ENCODE results near the gene PDHA2. TPM values are rescaled to one million over a fixed set of nuclear protein-coding genes. Genes with fewer than 3 reads are reported as not detected.

PDHA2 gene
- polyA plus RNA-seq (2013, experiment 1 of 2) = not detected
- not detected for polyA plus RNA-seq (2013, experiment 2 of 2)

DNA sequence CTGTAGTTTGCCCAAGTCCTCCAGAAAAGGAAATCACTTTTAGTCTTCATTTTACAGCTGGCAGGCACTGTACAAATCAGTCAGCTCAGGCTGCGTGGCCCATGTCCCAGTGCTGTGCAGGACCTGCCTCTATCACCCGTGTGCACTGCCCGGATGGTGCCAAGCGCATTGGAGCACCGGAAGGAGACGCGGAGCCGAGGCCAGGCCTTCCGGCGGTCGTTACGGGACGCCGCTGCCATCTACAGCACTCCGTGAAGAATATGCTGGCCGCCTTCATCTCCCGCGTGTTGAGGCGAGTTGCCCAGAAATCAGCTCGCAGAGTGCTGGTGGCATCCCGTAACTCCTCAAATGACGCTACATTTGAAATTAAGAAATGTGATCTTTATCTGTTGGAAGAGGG, at the start of gene PDHA2:
TSS of gene PDHA2 (plus strand) at position 203 of the 400 bp plus-strand sequence. CDS start at position 261, 58 bp downstream.
- Histone ChIP-seq H3K36me3 (ENCODE audit: insufficient read depth, low read length) (no peaks in the 10 kb centered on the region), H3K4me1 (ENCODE audit: insufficient read depth, low read length) (peaks cover 19% of the 10 kb centered on the region), H3K27me3 (ENCODE audit: insufficient read depth, low read length) (no peaks in the 10 kb centered on the region), H3K4me3 (ENCODE audit: low read length) (no peak within 1 kb of the TSS), H3K9ac (ENCODE audit: low read depth, low read length) (no peak within 1 kb of the TSS), H3K9me3 (ENCODE audit: insufficient read depth, low read depth, low read length) (no peaks in the 10 kb centered on the region), H3K27ac (ENCODE audit: low read depth, low read length) (no peak within 1 kb of the TSS)
- WGBS = 97% methylated on average over 22 of the region's 22 CpGs

DNA sequence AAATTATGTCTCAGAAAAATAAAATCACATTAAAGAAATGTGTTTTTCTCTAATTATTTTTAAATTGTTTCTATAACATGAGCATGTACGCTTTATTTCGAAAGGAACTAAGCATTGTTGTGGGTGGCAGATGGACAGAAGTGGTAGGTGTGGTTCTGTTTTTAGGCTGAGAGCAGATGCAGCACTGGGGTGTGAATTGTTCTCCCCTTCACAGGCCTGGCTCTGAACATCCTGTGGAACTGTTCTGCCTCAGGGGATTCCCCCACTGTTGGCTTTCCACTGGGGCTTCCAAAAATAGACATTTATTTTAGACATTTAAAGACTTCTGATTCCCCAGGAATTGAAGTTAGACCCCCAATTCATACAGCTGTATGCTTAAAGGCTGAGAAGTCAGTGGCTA, 41.9 kb upstream of the PDHA2 start:
- Histone ChIP-seq H3K4me3 (ENCODE audit: low read length) (no peak overlapping the region), H3K9me3 (ENCODE audit: insufficient read depth, low read depth, low read length) (no peaks in the 10 kb centered on the region), H3K36me3 (ENCODE audit: insufficient read depth, low read length) (no peaks in the 10 kb centered on the region), H3K27ac (ENCODE audit: low read depth, low read length) (0 out of 2 replicates have a peak overlapping the region, but pooled peaks have one; percentile 10), H3K9ac (ENCODE audit: low read depth, low read length) (no peak overlapping the region), H3K27me3 (ENCODE audit: insufficient read depth, low read length) (no peaks in the 10 kb centered on the region), H3K4me1 (ENCODE audit: insufficient read depth, low read length) (peaks cover 6% of the 10 kb centered on the region; the same call in 1 of the 2 replicates)
- WGBS = 94% methylated on average over 2 of the region's 2 CpGs

DNA sequence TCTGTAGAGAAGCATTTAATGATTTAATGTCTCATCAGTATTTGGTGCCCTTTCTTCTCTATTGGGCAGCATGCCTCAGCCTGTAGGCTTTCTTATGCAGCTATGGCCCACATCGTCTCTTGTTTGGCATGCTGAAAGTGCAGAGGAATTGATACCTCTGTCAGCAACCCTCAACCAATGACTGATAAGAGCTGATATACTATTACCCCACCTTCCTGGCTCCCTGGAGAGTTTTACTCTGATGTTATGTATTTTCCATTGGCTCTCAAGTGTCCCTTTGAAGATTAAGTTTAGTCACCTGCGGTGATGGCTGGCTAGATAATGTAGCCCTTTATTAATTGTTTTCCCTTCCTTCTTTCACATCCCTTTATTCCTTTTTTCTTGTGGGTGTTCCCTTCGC, 41.2 kb upstream of the PDHA2 start:
- H3K9ac ChIP-seq (ENCODE audit: low read depth, low read length) = no peak overlapping the region
- H3K27ac ChIP-seq (ENCODE audit: low read depth, low read length) = no peak overlapping the region
- H3K36me3 ChIP-seq (ENCODE audit: insufficient read depth, low read length) = no peaks in the 10 kb centered on the region
- H3K4me1 ChIP-seq (ENCODE audit: insufficient read depth, low read length) = peaks cover 6% of the 10 kb centered on the region; the same call in 1 of the 2 replicates
- no peaks in the 10 kb centered on the region for H3K27me3 ChIP-seq (ENCODE audit: insufficient read depth, low read length)
- 79% methylated on average over 3 of the region's 3 CpGs for WGBS
- H3K4me3 ChIP-seq (ENCODE audit: low read length) = no peak overlapping the region
- H3K9me3 ChIP-seq (ENCODE audit: insufficient read depth, low read depth, low read length) = no peaks in the 10 kb centered on the region

DNA sequence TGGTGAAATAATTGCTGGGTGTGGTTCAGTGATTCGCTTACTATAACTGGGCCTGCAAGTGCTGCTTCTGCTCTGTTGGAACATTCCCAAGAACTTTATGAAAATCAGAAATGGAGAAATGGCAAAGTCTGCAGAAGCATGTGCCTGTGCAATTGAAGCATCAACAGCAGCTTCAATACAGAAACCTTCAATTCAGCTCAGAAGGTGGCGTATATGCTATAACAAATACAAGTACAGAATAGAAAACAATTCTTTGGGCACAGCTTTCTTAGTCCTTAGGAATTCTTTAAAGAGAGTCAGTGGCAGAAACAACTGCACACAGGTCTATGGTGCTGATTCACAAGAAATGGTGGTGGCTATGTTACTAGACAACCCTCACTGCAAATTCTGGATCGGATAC, 18.0 kb upstream of the PDHA2 start:
- H3K4me3 ChIP-seq (ENCODE audit: low read length) = no peak overlapping the region
- no peak overlapping the region for H3K27ac ChIP-seq (ENCODE audit: low read depth, low read length)
- H3K9ac ChIP-seq (ENCODE audit: low read depth, low read length) = no peak overlapping the region
- H3K9me3 ChIP-seq (ENCODE audit: insufficient read depth, low read depth, low read length) = no peaks in the 10 kb centered on the region
- no peaks in the 10 kb centered on the region for H3K27me3 ChIP-seq (ENCODE audit: insufficient read depth, low read length)
- WGBS = 96% methylated on average over 2 of the region's 3 CpGs
- no peaks in the 10 kb centered on the region for H3K36me3 ChIP-seq (ENCODE audit: insufficient read depth, low read length)
- H3K4me1 ChIP-seq (ENCODE audit: insufficient read depth, low read length) = peaks cover 5% of the 10 kb centered on the region; the same call in 1 of the 2 replicates

DNA sequence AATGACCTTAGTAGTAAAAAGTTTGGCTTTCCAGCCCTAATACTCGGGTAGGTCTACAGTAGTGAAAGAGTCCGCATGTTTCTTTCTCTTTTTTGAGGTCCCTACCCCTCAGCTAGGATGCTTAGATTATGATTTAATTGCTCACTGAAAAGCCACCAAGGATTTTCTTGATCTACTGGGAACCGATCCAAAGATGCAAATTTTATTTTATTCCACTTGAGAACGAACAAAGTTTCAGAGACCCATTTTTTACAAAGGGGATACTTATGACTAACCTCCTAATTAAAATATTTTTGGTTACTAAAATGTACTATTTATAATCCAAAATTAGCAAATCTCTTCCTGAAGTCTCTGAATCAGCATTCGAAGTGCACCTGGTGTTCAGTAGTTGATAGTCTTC, 14.3 kb upstream of the PDHA2 start:
- WGBS = 90% methylated on average over 5 of the region's 5 CpGs
- Histone ChIP-seq H3K4me3 (ENCODE audit: low read length) (no peak overlapping the region), H3K9ac (ENCODE audit: low read depth, low read length) (no peak overlapping the region), H3K27me3 (ENCODE audit: insufficient read depth, low read length) (no peaks in the 10 kb centered on the region), H3K27ac (ENCODE audit: low read depth, low read length) (no peak overlapping the region), H3K36me3 (ENCODE audit: insufficient read depth, low read length) (no peaks in the 10 kb centered on the region), H3K9me3 (ENCODE audit: insufficient read depth, low read depth, low read length) (no peaks in the 10 kb centered on the region), H3K4me1 (ENCODE audit: insufficient read depth, low read length) (peaks cover 5% of the 10 kb centered on the region; the same call in 1 of the 2 replicates)

DNA sequence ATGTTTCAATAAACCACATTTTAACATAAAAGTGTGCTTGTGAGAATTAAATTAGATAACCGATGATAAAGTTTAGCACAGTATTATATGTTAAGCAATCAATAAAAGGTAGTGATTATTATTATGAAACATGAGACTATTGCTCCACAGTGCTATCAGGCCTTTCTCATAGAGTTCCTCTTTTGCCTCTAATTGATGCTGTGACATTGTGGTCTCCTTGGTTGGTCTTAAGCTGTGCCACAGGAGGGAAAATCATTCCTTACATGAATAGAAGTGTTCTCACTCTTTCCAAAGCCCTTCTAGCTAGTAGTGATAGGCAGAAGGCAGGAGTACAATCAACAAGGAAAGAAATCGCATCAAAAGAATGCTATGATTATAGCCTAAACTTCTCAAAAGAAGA, 9.2 kb upstream of the PDHA2 start:
- no peak overlapping the region for H3K4me3 ChIP-seq (ENCODE audit: low read length)
- H3K4me1 ChIP-seq (ENCODE audit: insufficient read depth, low read length) = peaks cover 4% of the 10 kb centered on the region; the same call in 1 of the 2 replicates
- H3K36me3 ChIP-seq (ENCODE audit: insufficient read depth, low read length) = no peaks in the 10 kb centered on the region
- H3K9ac ChIP-seq (ENCODE audit: low read depth, low read length) = no peak overlapping the region
- H3K27ac ChIP-seq (ENCODE audit: low read depth, low read length) = no peak overlapping the region
- H3K27me3 ChIP-seq (ENCODE audit: insufficient read depth, low read length) = no peaks in the 10 kb centered on the region
- 75% methylated on average over 1 of the region's 2 CpGs for WGBS
- H3K9me3 ChIP-seq (ENCODE audit: insufficient read depth, low read depth, low read length) = no peaks in the 10 kb centered on the region

DNA sequence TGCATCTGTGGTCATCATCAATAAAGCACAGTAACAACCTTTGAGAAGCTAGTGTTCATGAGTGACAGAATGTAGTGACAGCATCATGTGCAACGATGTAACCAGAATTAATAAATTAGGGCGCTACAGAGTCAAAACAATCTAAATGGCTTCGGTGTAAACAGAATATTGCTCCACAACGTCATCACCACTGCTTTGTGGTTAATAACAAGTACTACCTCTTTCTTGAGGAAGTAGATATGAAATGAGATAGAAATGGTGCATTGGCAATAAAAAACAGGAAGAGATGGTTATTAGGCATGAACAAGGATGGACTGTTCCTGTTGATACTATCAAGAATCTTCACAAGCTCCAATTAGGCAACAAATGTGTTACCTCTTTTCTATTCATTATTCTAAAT, 8.7 kb upstream of the PDHA2 start:
- Histone ChIP-seq H3K36me3 (ENCODE audit: insufficient read depth, low read length) (no peaks in the 10 kb centered on the region), H3K4me3 (ENCODE audit: low read length) (no peak overlapping the region), H3K4me1 (ENCODE audit: insufficient read depth, low read length) (no peaks in the 10 kb centered on the region; the same call in 1 of the 2 replicates), H3K27me3 (ENCODE audit: insufficient read depth, low read length) (no peaks in the 10 kb centered on the region), H3K9ac (ENCODE audit: low read depth, low read length) (no peak overlapping the region), H3K27ac (ENCODE audit: low read depth, low read length) (no peak overlapping the region), H3K9me3 (ENCODE audit: insufficient read depth, low read depth, low read length) (no peaks in the 10 kb centered on the region)
- WGBS = 100% methylated on average over 4 of the region's 4 CpGs

DNA sequence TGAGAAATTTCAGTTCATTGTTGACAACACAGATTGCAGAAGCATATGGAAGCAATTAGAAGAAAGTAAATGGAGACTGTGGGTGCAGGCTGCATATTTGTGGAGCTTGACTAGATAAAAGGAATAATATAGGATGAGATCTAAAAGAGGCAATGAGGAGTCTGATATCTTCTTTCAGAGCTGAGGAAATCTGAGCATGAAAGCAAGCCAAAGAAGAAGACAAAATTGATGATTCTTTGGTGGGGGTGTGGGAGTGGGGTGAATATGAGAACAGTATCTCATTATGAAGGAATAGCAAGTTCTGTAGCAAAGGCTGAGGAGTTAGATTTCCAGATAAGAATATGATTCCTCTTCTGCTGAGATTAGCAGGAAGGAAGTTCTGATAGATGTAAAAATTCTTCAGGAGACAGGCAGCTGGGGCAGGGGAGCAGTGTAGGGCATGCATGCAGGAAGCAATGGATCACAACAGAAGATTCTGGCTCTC, 6.1 kb upstream of the PDHA2 start:
- no peaks in the 10 kb centered on the region for H3K36me3 ChIP-seq (ENCODE audit: insufficient read depth, low read length)
- no peak overlapping the region for H3K4me3 ChIP-seq (ENCODE audit: low read length)

DNA sequence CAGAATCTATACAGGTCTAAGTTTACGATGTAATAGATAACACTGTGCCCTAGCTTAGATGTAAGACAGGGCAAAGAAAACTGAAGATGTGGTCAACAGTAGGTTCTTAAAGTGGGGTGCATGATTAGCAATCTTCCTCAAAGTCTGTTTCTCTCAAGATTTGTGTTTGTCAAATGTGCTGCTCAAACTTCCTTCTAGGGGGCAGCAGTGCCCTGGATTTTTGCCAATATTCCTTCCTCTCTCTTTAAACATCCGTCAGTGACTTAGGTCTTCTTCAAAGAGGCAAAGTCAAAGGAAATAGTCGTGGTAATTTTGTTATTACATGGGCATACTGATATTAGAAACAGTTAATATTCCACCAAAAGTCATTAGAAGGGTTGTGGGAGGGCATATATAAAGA, 4.2 kb upstream of the PDHA2 start:
- WGBS = 97% methylated on average over 1 of the region's 3 CpGs

More for the DNA sequence above, 6.1 kb upstream of the PDHA2 start:
- H3K27me3 ChIP-seq (ENCODE audit: insufficient read depth, low read length) = no peaks in the 10 kb centered on the region
- no peak overlapping the region for H3K27ac ChIP-seq (ENCODE audit: low read depth, low read length)
- peaks cover 14% of the 10 kb centered on the region for H3K4me1 ChIP-seq (ENCODE audit: insufficient read depth, low read length)
- no peak overlapping the region for H3K9ac ChIP-seq (ENCODE audit: low read depth, low read length)
- H3K9me3 ChIP-seq (ENCODE audit: insufficient read depth, low read depth, low read length) = no peaks in the 10 kb centered on the region

DNA sequence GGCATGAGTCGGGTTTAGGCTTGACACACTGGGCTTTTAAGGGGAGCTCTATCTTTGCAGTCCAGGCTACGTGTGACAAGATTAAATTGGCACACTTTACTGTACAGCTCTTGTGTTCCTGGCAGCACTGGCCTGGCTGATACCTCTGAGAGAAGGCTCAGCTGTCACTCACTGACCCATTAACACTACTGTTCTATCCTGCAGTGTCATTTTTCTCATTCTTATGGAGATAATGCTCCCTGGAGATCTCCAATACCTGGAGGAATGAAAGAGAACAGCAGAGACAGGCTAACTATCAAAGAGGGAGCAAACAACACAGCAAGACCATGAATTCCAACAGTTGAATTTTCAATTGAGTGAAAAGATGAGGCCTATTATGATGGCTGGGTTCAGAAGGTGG, 1.7 kb upstream of the PDHA2 start:
- Histone ChIP-seq H3K9ac (ENCODE audit: low read depth, low read length) (no peak overlapping the region), H3K9me3 (ENCODE audit: insufficient read depth, low read depth, low read length) (no peaks in the 10 kb centered on the region), H3K4me1 (ENCODE audit: insufficient read depth, low read length) (peaks cover 19% of the 10 kb centered on the region), H3K27ac (ENCODE audit: low read depth, low read length) (peak overlapping the region; percentile 6; the same call in 1 of the 2 replicates), H3K4me3 (ENCODE audit: low read length) (no peak overlapping the region), H3K27me3 (ENCODE audit: insufficient read depth, low read length) (no peaks in the 10 kb centered on the region), H3K36me3 (ENCODE audit: insufficient read depth, low read length) (no peaks in the 10 kb centered on the region)
- WGBS = 73% methylated on average over 2 of the region's 2 CpGs

More for the DNA sequence above, 4.2 kb upstream of the PDHA2 start:
- no peak overlapping the region for H3K27ac ChIP-seq (ENCODE audit: low read depth, low read length)
- no peaks in the 10 kb centered on the region for H3K27me3 ChIP-seq (ENCODE audit: insufficient read depth, low read length)
- H3K9ac ChIP-seq (ENCODE audit: low read depth, low read length) = no peak overlapping the region
- H3K4me1 ChIP-seq (ENCODE audit: insufficient read depth, low read length) = peaks cover 19% of the 10 kb centered on the region
- no peaks in the 10 kb centered on the region for H3K36me3 ChIP-seq (ENCODE audit: insufficient read depth, low read length)
- H3K4me3 ChIP-seq (ENCODE audit: low read length) = no peak overlapping the region
- no peaks in the 10 kb centered on the region for H3K9me3 ChIP-seq (ENCODE audit: insufficient read depth, low read depth, low read length)

DNA sequence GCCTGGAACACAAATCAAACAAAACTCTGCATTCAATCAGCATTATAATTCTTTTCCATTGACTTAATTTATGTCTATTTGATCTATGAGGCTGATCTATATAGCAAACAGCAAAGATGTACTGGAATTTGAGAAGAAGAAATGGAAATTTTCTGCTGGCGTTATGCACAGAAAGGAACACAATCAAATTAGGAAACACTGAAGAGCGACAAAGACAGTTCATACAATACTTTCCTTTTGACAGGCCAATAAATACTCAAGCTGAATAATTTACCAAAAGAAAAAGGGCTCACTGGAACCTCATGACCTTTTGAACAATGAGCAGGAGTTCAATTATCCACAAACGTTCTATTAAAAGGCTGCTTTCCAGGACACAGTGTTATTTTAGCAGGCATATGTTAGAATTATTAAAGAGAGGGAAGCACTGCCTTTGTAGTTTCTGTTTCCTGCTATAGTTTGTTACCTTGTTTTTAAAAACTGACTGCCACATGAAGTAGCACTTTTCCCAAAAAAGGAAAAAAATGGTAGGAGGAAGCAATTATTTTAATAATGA, 8.1 kb downstream of the PDHA2 start:
- no peaks in the 10 kb centered on the region for H3K4me1 ChIP-seq (ENCODE audit: insufficient read depth, low read length)
- 95% methylated on average over 3 of the region's 3 CpGs for WGBS
- no peaks in the 10 kb centered on the region for H3K27me3 ChIP-seq (ENCODE audit: insufficient read depth, low read length)
- no peaks in the 10 kb centered on the region for H3K9me3 ChIP-seq (ENCODE audit: insufficient read depth, low read depth, low read length)
- H3K9ac ChIP-seq (ENCODE audit: low read depth, low read length) = no peak overlapping the region
- no peaks in the 10 kb centered on the region for H3K36me3 ChIP-seq (ENCODE audit: insufficient read depth, low read length)
- H3K4me3 ChIP-seq (ENCODE audit: low read length) = no peak overlapping the region
- H3K27ac ChIP-seq (ENCODE audit: low read depth, low read length) = no peak overlapping the region

DNA sequence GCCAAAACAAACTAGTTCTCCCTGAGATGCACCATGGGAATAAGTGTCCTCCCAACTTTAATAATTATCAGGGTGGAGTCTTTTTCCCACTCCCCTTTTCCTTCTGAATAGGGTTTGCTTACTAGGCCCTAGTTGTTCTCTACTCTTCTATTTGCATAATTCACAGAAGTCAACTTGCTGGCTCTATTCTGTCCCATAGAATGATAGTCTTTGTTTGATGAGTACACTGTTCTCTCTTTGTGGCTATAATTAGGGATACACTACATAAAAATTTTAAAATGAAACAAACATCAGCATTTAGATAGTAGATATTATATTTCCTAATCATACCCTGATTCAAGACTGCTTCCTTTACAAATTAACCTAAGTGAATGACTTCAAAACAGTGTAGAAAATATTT, 10.3 kb downstream of the PDHA2 start:
- Histone ChIP-seq H3K27me3 (ENCODE audit: insufficient read depth, low read length) (no peaks in the 10 kb centered on the region), H3K36me3 (ENCODE audit: insufficient read depth, low read length) (no peaks in the 10 kb centered on the region), H3K27ac (ENCODE audit: low read depth, low read length) (no peak overlapping the region), H3K9me3 (ENCODE audit: insufficient read depth, low read depth, low read length) (no peaks in the 10 kb centered on the region), H3K4me3 (ENCODE audit: low read length) (no peak overlapping the region), H3K9ac (ENCODE audit: low read depth, low read length) (no peak overlapping the region), H3K4me1 (ENCODE audit: insufficient read depth, low read length) (no peaks in the 10 kb centered on the region)
